Posterior vena cava (tissue), 2 donors: Measurements from ENCODE around the gene SIAH1. TPM values are rescaled to one million over a fixed set of nuclear protein-coding genes. Genes with fewer than 3 reads are reported as not detected.
"Not testable (repeated sequence)": the region's sequence is repeated elsewhere in the genome, so short reads cannot be mapped to it uniquely, and the experiment has no call there.

ENCODE experiments used
- DNase-seq: peaks from one replicate; pipeline ENCODE4 v3.0.0-alpha.2; 2020; ENCODE audit warnings: low spot score
- intact Hi-C, 2 donors: fragments of 100-400 bp; cut with DNase I; formaldehyde crosslinking; loops; one replicate each; pipeline versions ENCODE4 v1.14.1 to v1.14.2; 2022 to 2023
- long read RNA-seq, 2 donors: library from polyadenylated mRNA; unstranded; transcript quantifications; one replicate each; pipeline ENCODE4 v2.0.0, GENCODE V29; 2020 to 2021
- total RNA-seq, 2 donors: library from RNA; stranded (reverse); fragmentation: NEBNext Ultra II Directional; extraction: Animal tissue kit (Norgen Biotek cat#: 25700); gene quantifications; one replicate each; pipeline ENCODE4 v1.2.1, GENCODE V29; 2021
- donor health status: DM: yes; HTN: yes; CAD: no.
- donor health status: DM: yes; HTN: yes; CAD: no.

SIAH1 gene, protein sequence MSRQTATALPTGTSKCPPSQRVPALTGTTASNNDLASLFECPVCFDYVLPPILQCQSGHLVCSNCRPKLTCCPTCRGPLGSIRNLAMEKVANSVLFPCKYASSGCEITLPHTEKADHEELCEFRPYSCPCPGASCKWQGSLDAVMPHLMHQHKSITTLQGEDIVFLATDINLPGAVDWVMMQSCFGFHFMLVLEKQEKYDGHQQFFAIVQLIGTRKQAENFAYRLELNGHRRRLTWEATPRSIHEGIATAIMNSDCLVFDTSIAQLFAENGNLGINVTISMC
- 10 to 100 TPM; 25.6 to 27.0 TPM for total RNA-seq
- long read RNA-seq, donor 1, transcript SIAH1-203 (2 exons, 2,147 nt) = major isoform, 12 of 14 reads
- long read RNA-seq, donor 1, partial matches to known transcripts = 0 of 14 reads
- long read RNA-seq, donor 1, other reads (novel, unspliced or antisense) = 1 of 14 reads
- long read RNA-seq, donor 2, transcript SIAH1-203 (2 exons, 2,147 nt) = major isoform, 31 of 36 reads
- long read RNA-seq, donor 2, partial matches to known transcripts = 2 of 36 reads
- long read RNA-seq, donor 2, other reads (novel, unspliced or antisense) = 0 of 36 reads

DNA sequence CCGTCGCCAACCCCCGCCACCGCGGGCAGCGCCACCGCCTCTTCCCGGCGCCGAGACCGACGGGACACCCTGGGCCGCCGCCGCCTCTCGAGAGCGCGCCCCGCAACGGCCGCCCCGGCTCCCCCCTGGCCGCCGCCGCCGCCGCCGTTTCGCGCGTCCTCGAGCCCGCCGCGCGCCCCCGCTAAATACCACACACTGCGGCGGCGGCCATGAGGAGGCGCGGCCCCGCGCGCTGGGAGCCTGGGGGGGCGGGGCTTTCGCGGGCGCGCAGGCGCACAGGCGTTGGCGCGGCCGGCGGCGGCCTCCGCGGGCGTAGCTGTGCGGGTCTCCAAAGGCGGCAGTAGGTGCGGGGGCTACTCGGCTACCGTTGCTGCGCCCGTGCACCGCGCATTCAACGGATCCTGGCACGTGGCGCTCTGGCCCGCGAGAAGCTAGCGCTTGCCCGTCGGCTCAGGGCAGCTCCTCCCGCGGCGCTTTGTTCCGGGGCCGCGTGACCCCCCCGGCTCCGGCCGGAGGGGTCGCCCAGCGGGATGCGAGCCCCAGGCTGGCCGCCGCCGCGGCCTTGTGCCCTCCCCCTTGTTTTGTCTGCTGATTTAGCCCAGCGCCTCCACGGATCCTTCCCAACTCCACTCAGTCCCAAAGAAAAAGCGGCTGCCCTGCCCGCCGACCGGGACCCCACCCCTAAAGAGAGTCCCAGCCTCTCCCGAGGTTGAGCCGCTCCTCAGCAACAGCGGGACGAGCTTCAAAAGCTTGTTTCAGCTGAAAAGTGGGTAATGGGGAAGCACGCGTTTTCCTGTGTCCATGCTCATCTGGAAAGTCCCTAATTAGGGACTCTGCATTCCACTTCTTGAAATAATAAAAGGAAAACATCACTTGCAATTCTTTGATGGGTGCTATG, at the start of gene SIAH1:
Gene SIAH1 (minus strand): TSS at position 161 of the 898 bp plus-strand sequence. CDS start 22,985 bp downstream, outside the sequence.
- intact Hi-C loops = loop anchor here in 1 of 2 donors (10.0 kb wide), 1 partner anchor 149 kb away; no protein-coding TSS in a partner anchor
- peak; percentile 95 for DNase-seq

DNA sequence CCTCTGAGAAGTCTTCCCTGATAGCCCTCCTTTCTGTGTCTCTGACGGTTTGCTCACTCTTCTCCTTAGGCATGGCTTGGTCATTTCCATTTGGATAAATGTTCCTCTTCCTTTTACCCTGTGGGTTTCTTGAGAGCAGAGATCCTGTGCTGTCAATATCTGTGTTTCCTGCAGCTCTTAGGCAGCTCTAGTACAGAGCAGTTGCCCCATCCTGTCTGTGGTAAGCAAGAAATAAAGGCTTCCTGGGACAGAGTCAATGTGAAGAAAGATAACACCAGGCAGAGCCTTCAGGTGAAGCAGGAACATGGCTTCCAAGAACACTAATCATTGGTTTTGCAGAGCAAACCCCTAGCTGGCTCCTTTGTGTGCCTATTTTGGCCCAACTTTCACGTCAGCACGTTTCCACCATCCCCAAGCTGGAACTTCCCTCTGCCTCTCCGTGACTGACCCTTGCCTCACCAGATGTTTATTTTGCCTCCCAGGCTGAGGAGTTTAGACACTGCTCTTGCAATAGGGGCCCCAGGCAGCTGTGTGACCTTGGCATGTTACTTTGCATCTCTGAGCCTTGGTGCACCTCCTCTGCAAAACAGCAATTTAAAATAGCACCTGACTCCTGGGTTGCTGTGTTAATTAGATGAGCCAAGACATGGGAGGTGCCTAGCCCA, 49.6 kb upstream of the SIAH1 start:
- DNase-seq = no peak
- intact Hi-C loops = no loop called here

DNA sequence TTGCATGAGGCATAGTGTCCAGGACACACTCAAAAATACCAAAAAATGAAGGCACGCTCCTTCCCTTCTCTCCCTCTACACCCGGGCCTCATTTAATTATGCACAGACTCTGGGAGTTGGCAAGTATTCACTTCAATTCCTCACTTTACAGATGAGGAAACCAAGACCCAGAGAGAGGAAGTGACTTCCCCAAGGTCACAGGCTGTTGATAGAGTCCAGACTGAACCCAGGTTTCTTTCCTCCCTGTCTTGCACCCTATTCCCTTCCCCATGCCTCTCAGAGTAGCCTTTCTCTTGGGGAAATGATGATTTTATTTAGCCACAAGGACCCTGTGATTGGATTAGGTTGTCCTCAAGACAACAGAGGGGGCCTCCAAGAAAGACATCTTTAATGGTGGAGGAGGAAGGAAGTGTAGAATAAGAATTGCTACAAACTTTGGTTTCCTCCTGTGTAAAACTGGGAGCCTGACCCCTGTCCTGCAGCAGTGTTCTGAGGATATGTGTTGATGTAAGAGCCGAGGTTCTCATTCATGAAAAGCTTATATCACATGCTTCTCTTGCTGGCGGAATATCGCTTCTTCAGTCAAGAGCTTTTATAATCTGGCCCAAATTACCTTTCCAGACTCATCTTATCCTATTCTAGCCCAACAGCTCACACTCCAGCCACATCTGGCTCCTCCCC, 48.8 kb upstream of the SIAH1 start:
- intact Hi-C loops = no loop called here
- DNase-seq = no peak

DNA sequence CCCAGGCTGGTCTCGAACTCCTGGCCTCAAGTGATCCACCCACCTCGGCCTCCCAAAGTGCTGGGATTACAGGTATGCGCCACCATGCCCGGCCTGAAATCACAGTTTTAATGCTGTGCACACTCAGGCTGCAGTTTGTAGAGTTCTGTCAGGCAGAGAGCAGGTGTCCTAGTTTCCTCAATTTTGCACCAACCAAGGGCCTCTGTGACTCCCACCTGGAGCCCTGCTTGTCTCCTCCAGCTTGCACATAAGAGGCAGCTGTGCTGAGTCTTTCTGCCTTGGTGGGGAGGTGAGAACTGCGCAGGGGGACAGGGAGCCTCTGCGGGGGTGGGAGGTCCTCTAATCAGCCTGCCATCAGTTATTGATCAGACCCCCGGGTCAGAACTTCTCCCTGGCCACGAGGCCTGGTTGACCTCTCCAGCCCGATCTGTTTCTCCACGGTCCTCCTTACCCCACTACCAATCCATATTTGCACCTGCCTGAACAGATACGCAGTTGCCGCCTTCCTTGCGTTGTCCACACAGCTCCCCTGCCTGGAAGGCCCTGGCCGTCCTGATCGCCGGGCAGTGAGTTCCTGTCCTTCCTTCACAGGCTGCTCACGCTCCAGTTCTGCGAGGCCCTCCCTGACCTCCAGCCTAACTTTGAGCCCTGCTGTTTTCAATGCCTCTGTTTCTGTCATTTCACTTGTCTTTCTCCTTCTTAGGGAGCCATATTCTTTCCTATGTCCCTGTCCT, 48.1 kb upstream of the SIAH1 start:
- no peak for DNase-seq
- intact Hi-C loops = no loop called here

DNA sequence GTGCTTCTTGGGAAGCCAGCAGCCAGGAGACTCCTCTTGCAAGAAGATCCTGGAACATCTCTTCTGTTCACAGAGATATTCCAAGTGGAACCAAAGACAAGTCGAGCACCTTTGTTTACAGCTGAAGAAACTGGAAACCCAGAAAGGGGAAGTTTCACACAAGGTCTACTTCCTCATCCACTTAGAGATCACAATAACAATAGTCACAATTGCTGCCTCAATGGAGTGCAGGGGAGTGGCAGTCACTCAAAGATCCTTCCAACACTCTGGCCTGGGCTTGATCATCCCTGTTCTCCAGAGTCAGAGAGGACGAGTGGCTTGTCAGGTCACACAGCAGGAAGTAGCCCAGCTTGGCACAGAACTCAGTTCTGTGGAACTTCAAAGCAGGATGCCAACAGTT, 46.9 kb upstream of the SIAH1 start:
- no peak for DNase-seq
- intact Hi-C loops = no loop called here

DNA sequence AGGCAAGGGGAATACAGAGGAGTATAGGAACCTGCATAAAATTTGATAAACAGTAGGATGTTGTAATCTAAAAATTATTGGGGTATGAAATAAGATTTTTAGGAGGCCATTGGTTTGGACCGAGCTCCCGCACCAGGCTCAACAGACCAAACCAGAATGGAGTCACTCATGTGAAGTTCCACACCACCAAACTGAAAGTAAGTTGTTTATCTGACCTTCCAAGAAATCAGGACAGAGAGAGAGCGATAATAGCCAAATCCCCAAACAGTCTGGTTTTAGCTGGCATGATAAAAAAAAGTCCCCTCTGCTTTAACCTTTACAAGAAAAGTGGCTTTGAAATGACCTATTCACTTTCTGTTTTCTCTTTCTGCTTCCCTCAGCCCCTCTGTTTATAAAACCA, 45.7 kb upstream of the SIAH1 start:
- DNase-seq = no peak
- intact Hi-C loops = no loop called here

DNA sequence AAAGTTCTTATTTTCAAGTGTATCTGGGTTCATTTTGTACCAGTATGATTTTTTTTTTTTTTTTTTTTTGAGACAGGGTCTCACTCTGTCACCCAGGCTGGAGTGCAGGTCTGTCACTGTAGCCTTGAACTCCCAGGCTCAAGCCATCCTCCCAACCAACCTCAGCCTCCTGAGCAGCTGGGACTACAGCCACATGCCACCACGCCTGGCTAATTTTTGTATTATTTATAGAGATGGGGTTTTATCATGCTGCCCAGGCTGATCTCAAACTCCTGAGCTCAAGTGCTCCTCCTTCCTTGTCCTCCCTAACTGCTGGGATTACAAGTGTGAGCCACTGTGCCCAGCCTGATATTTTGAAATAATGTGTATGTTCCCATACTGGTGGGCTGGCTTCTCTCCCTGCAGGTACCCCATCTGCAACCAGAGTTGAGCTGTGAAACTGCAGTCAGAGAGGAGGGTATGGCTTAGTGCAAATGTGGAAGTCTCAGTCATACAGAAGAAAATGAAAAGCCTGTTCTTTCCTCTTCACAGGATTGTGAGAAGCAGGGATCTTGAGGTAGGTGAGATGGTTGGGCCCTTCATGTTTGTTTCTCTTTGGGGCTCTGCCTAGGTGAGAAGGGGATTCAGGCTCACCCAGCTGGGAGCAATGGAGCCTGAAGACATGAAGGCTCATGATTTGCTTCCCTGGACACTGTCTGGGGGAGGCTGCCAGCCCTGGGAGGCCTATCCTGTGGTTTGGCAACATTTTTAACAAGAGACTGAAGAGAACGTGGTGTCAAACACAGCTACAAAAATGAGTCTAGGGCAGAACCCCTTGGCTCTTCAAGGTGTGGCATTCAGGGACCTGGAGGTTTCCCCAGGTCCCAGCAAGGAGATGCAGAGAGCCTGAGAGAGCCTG, 41.3 kb upstream of the SIAH1 start:
- DNase-seq = no peak
- intact Hi-C loops = no loop called here

DNA sequence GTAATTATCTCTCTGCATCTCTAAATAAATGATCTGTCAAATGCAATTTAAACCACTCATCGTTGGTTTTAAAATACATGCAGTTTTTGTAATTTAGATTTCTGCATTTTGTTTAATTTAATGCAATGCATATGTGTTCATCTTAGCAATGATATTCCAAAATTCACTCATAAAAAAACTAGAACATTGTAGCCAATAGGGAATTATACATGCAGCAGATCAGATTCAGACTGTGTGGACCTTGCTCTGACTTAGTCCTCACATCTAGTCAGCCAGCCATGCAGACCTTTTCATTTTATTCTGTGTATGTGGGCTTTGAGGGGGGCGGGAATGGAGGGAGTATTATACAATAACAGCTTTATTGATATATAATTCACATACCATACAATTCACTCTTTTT, 37.3 kb upstream of the SIAH1 start:
- DNase-seq = no peak
- intact Hi-C loops = no loop called here

DNA sequence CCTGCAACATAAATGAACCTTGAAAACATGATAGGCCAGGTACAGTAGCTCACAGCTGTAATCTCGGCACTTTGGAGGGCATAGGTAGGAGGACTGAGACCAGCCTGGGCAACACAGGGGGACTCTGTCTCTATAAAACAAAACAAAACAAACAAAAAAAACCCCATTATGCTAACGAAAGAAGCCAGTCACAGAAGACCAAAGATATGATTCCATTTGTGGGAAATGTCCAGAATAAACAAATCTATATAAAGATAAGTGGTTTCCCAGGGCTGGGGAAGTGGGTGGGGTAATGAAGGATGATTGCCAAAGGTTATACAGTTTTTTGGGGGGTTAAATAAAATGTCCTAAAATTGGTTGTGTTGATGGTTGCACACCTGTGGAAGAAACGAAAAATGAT, 36.5 kb upstream of the SIAH1 start:
- DNase-seq = no peak
- intact Hi-C loops = no loop called here

DNA sequence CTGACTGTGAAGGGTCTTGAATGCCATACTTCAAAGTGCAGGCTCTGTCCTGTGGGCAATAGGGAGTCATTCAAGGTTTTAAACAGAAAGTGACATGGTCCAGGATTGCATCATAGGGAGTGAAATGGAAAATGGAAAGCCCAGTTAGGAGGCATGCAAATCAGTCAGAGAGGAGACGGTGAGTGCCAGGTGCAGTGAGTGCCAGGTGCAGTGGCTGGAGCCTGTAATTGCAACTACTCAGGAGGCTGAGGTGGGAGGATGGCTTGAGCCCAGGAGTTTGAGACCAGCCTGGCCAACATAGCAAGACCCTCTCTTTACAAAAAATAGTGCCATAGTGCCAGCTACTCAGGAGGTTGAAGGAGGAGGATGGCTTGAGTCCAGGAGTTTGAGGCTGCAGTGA, 35.2 kb upstream of the SIAH1 start:
- intact Hi-C loops = no loop called here

DNA sequence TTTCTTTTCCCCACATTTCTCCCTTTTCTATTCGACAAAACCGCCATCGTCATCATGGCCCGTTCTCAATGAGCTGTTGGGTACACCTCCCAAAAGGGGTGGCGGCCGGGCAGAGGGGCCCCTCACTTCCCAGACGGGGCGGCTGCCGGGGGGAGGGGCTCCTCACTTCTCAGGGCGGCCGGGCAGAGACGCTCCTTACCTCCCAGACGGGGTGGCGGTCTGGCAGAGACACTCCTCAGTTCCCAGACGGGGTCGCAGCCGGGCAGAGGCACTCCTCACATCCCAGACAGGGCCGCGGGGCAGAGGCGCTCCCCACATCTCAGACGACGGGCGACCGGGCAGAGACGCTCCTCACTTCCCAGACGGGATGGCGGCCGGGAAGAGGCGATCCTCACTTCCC, 31.4 kb upstream of the SIAH1 start:
- intact Hi-C loops, DNase-seq: not testable (repeated sequence)

More for the DNA sequence above, 35.2 kb upstream of the SIAH1 start:
- DNase-seq = no peak

DNA sequence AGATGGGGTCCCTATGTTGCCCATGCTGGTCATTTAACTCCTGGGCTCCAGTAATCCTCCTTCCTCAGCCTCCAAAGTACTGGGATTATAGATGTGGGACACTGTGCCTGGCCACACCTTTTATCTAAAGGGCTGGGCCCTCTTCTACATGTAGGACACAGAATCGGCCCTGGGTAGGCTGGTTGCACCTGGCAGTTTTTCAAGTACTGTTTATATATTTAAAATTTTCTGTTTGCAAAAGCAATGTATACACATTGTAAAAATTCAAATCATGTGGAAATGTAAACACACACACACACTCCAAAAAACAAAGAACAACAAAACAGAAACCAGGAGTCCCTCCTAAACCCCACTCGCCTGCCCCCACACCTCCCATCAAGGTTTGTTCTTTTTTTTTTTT, 28.1 kb upstream of the SIAH1 start:
- DNase-seq = no peak
- intact Hi-C loops = no loop called here

DNA sequence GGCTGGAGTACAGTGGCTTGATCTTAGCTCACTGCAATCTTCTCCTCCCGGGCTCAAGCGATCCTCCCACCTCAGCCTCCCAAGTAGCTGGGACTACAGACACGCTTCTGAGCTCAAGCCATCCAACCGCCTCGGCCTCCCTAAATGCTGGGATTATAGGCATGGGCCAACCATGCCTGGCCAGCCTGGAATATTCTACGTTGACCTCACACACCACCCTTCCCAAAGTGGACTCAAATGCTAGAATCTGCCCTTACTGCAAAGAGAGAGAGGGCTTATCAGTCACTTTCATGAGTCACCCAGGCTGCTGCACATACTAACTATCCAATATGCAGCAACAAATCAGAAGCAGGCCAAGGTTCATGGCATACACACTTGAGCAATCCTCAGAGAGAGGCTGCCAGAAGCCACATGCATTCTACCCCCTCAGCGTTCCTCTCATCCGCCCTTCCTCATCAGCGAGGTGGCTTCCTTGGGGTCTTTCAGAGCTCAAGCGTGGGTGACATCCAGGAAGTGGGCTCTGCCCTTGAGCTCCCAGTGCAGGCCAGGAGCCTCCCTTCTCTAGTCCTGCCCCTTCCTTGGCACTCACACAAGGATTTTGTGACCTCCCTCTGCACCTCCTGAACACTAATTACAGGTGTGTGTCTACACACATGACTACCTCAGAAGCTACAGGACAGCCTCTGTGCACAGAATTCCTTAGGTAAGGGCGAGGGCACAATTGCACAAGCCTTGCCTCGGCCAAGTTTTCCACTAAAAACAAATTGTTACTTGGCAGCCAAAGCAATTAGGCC, 24.8 kb upstream of the SIAH1 start:
- no peak for DNase-seq
- intact Hi-C loops = no loop called here

DNA sequence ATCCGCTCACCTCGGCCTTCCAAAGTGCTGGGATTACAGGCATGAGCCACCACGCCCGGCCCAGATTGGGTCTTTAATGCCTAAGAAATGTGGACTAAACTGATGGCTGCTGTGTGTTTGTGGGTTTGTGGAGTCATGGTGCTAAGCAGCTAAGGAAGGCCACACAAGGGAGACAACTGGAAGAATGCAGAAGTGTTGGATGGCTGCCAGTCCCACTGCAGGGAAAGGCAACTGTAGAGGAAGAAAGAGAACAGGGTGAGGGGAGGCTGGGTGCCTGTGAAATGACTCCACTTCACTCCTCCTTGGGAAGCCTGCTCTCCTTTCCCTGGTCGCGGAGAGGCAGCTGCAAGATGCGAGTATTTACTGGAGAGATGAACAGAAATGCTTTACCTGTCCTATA, 23.5 kb upstream of the SIAH1 start:
- peak; percentile 82 for DNase-seq
- intact Hi-C loops = no loop called here

DNA sequence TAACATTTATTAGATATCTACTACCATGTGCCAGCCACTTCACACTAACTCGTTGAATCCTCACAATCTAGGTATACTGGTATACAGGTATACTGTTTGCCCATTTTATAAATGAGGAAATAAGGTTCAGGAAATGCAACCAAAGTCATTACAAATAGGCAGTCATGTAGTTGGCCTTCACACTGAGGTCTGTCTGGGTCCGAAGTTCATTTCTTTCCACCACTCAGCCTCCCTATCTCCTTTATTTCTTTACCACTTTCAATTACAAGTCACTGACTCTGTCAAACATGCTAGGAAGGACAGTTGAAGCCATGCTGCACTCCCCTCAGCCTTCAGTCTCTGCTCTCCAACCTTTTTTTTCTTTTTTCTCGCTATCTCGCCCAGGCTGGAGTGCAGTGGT, 20.7 kb upstream of the SIAH1 start:
- intact Hi-C loops = no loop called here
- no peak for DNase-seq

DNA sequence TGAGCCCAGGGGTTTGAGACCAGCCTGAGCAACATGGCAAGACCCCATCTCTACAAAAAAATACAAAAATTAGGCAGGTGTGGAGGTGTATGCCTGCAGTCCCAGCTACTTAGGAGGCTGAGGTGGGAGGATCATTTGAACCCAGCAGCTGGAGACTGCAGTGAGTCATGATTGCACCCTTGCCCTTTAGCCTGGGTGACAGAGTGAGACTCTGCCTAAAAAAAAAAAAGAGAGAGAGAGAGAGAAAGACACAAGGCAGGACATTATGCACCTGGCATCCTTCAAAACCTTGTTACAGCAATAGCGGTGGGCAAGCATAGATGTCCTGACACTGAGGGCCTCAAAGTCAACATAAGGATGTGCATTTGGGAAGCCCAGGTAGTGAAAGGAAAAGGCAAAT, 19.9 kb upstream of the SIAH1 start:
- DNase-seq = peak; percentile 28
- intact Hi-C loops = no loop called here

DNA sequence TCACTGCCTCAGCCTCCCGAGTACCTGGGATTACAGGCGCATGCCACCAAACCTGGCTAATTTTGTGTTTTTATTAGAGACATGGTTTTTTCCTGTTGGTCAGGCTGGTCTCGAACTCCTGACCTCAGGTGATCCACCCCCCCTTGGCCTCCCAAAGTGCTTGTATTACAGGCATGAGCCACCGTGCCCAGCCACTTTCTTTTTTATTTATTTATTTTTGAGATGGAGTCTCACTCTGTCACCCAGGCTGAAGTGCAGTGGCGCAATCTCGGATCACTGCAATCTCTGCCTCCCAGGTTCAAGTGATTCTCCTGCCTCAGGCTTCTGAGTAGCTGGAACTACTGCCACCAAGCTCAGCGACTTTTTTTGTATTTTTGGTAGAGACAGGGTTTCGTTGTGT, 17.3 kb upstream of the SIAH1 start:
- DNase-seq, intact Hi-C loops: not testable (repeated sequence)
